Parathyroid adenoma (tissue), 2 donors: ENCODE results near the gene PDZD7.

Experiments
- H2AFZ ChIP-seq: fragments of 300-600 bp; sonication (generic); one replicate; pipeline ENCODE4 v1.7.0; 2017; ENCODE audit warnings: antibody characterized with exemption, mild to moderate bottlenecking
- H3K27ac ChIP-seq: fragments of 300-600 bp; sonication (generic); one replicate; pipeline ENCODE4 v1.7.0; 2017
- H3K27me3 ChIP-seq: fragments of 300-600 bp; sonication (generic); one replicate; pipeline ENCODE4 v1.7.0; 2017; ENCODE audit warnings: low read length; ENCODE audit not compliant: control insufficient read depth, insufficient read depth
- H3K36me3 ChIP-seq: fragments of 300-600 bp; sonication (generic); one replicate; pipeline ENCODE4 v1.7.0; 2017; ENCODE audit warnings: low read length; ENCODE audit not compliant: control insufficient read depth, insufficient read depth
- H3K4me1 ChIP-seq: fragments of 300-600 bp; sonication (generic); one replicate; pipeline ENCODE4 v1.7.0; 2017; ENCODE audit warnings: control low read depth
- H3K4me2 ChIP-seq: fragments of 300-600 bp; sonication (generic); one replicate; pipeline ENCODE4 v1.7.0; 2017; ENCODE audit warnings: low read length
- H3K4me3 ChIP-seq: fragments of 300-600 bp; sonication (generic); one replicate; pipeline ENCODE4 v1.7.0; 2017; ENCODE audit warnings: low read depth, low read length
- H3K79me2 ChIP-seq: fragments of 300-600 bp; sonication (generic); one replicate; pipeline ENCODE4 v1.7.0; 2017; ENCODE audit warnings: control low read depth
- H3K9ac ChIP-seq: fragments of 300-600 bp; sonication (generic); one replicate; pipeline ENCODE4 v1.7.0; 2017; ENCODE audit warnings: mild to moderate bottlenecking
- H3K9me3 ChIP-seq: fragments of 300-600 bp; sonication (generic); one replicate; pipeline ENCODE4 v1.7.0; 2017; ENCODE audit warnings: low read length; ENCODE audit not compliant: control insufficient read depth
- CTCF ChIP-seq: fragments of 300-600 bp; sonication (generic); IDR thresholded peaks from one replicate; pipeline ENCODE4 v1.7.0; 2017; ENCODE audit warnings: antibody characterized with exemption, mild to moderate bottlenecking
- donor health status: primary hyperparathyroidism.

The PDZD7 gene

GRCh38 chr10:100972115-100972903 lies 58.6 kb downstream of the PDZD7 start:
- H3K27me3 ChIP-seq: no peaks in the 10 kb centered on the region
- H3K4me3 ChIP-seq: no peak overlapping the region
- H3K36me3 ChIP-seq: no peaks in the 10 kb centered on the region
- no peaks in the 10 kb centered on the region for H3K9me3 ChIP-seq
- peaks cover 12% of the 10 kb centered on the region for H3K4me1 ChIP-seq
- no peak for TF ChIP-seq CTCF
- H2AFZ ChIP-seq: no peak overlapping the region
- no peak overlapping the region for H3K27ac ChIP-seq
- no peak overlapping the region for H3K4me2 ChIP-seq
- no peak overlapping the region for H3K9ac ChIP-seq
- H3K79me2 ChIP-seq: no peaks in the 10 kb centered on the region

- Histone ChIP-seq H3K4me3 (no peak overlapping the region), H3K9ac (no peak overlapping the region), H3K4me2 (no peak overlapping the region), H3K36me3 (no peaks in the 10 kb centered on the region), H3K4me1 (peaks cover 10% of the 10 kb centered on the region), H2AFZ (no peak overlapping the region), H3K9me3 (no peaks in the 10 kb centered on the region), H3K27me3 (no peaks in the 10 kb centered on the region), H3K27ac (no peak overlapping the region), H3K79me2 (no peaks in the 10 kb centered on the region)
- TF ChIP-seq CTCF: no peak
These were observed 59.8 kb downstream of the PDZD7 start for GRCh38 chr10:100970914-100971811.

GRCh38 chr10:100970076-100970913 lies 60.6 kb downstream of the PDZD7 start:
- Histone ChIP-seq H3K27me3 (no peaks in the 10 kb centered on the region), H3K79me2 (no peaks in the 10 kb centered on the region), H3K4me1 (peaks cover 10% of the 10 kb centered on the region), H3K9me3 (no peaks in the 10 kb centered on the region), H3K4me3 (peak overlapping the region; percentile 57), H3K27ac (no peak overlapping the region), H3K36me3 (no peaks in the 10 kb centered on the region), H2AFZ (peak overlapping the region; percentile 90), H3K4me2 (peak overlapping the region; percentile 86), H3K9ac (no peak overlapping the region)
- TF ChIP-seq CTCF: no peak

- peak within 1 kb of the TSS; percentile 57 for H3K4me3 ChIP-seq
- H3K9me3 ChIP-seq: no peaks in the 10 kb centered on the region
- H3K36me3 ChIP-seq: no peaks in the 10 kb centered on the region
- peak within 1 kb of the TSS; percentile 86 for H3K4me2 ChIP-seq
- no peak within 1 kb of the TSS for H3K9ac ChIP-seq
- TF ChIP-seq CTCF: peak; percentile 57
- H3K79me2 ChIP-seq: no peaks in the 10 kb centered on the region
- H2AFZ ChIP-seq: peak within 1 kb of the TSS; percentile 90
- no peaks in the 10 kb centered on the region for H3K27me3 ChIP-seq
- peaks cover 10% of the 10 kb centered on the region for H3K4me1 ChIP-seq
- no peak within 1 kb of the TSS for H3K27ac ChIP-seq
These were observed 61.5 kb downstream of the PDZD7 start, which contains the start of gene SEMA4G for GRCh38 chr10:100969187-100970075. TSS of gene SEMA4G (plus strand) at chr10:100969504. CDS start at chr10:100972913, 3,409 bp downstream.
